Fibroblast of lung (primary cell): Measurements from ENCODE around the gene PRTN3.

ENCODE experiments used
- CTCF ChIP-seq, 2 donors: IDR thresholded peaks in 1 of 2; conservative IDR thresholded peaks in 1 of 2; 1 replicate in 1 of 2; 2 replicates in 1 of 2; pipeline ENCODE4 v1.5.1; 2011 to 2012; ENCODE audit warnings: low read length in 2 of 2, control low read depth in 1 of 2, inconsistent platforms in 1 of 2, low read depth in 1 of 2, mild to moderate bottlenecking in 1 of 2
- EZH2 ChIP-seq: IDR thresholded peaks from 2 replicates; pipeline ENCODE4 v1.5.1; 2012; ENCODE audit warnings: low read length, control low read depth, mild to moderate bottlenecking; ENCODE audit errors: missing control alignments

GRCh38 chr19:815079-815774 lies 25.6 kb upstream of the PRTN3 start:
- no peak for TF ChIP-seq CTCF (conservative IDR thresholded peaks at IDR 0.05 in 1 of 2, IDR thresholded peaks at IDR 0.05 in 1 of 2; ENCODE audit: low read depth in 1 of 2, low read length in 2 of 2)
- no peak for TF ChIP-seq EZH2
